ENCODE data around the gene ALKBH2. TPM values are rescaled to one million over a fixed set of nuclear protein-coding genes. Genes with fewer than 3 reads are reported as not detected.
A peak's percentile ranks its signal among the peaks of the same experiment; 100 is the strongest.
"Not testable (repeated sequence)": the region's sequence is repeated elsewhere in the genome, so short reads cannot be mapped to it uniquely, and the experiment has no call there.

The ALKBH2 gene
- total RNA-seq, 4 donors from 2014 or later = 2.1 to 26.5 (median 19.1) TPM

GRCh38 chr12:109057376-109057775 lies 35.9 kb downstream of the ALKBH2 start:
- Histone ChIP-seq H3K27me3 (no peaks in the 10 kb centered on the region), H3K4me1 (no peaks in the 10 kb centered on the region), H3K9me3 (no peaks in the 10 kb centered on the region), H3K27ac (no peak overlapping the region), H3K4me3 (no peak overlapping the region), H3K36me3 (no peaks in the 10 kb centered on the region)
- no peak for DNase-seq
- intact Hi-C loops (cut with DNase I; ENCODE audit: low total_unique reads) = no loop called here
- TF ChIP-seq POLR2A (IDR thresholded peaks at IDR 0.05) (no peak), CTCF (IDR thresholded peaks at IDR 0.05) (no peak)

GRCh38 chr12:109056891-109057290 lies 36.4 kb downstream of the ALKBH2 start:
- no peaks in the 10 kb centered on the region for H3K36me3 ChIP-seq
- no peak overlapping the region for H3K4me3 ChIP-seq

GRCh38 chr12:109054520-109054919 lies 38.8 kb downstream of the ALKBH2 start:
- no peak overlapping the region for H3K4me3 ChIP-seq

More at GRCh38 chr12:109056891-109057290, 36.4 kb downstream of the ALKBH2 start:
- DNase-seq = no peak
- H3K27me3 ChIP-seq = no peaks in the 10 kb centered on the region
- TF ChIP-seq CTCF (IDR thresholded peaks at IDR 0.05) (no peak), POLR2A (IDR thresholded peaks at IDR 0.05) (no peak)
- intact Hi-C loops (cut with DNase I; ENCODE audit: low total_unique reads) = no loop called here
- H3K4me1 ChIP-seq = no peaks in the 10 kb centered on the region
- H3K9me3 ChIP-seq = no peaks in the 10 kb centered on the region
- H3K27ac ChIP-seq = no peak overlapping the region

GRCh38 chr12:109054124-109054513 lies 39.2 kb downstream of the ALKBH2 start:
- H3K27ac ChIP-seq; H3K27me3 ChIP-seq; intact Hi-C loops (cut with DNase I; ENCODE audit: low total_unique reads); DNase-seq; H3K9me3 ChIP-seq; H3K36me3 ChIP-seq; H3K4me1 ChIP-seq; H3K4me3 ChIP-seq: not testable (repeated sequence)

More at GRCh38 chr12:109054520-109054919, 38.8 kb downstream of the ALKBH2 start:
- Histone ChIP-seq H3K4me1 (no peaks in the 10 kb centered on the region), H3K27me3 (no peaks in the 10 kb centered on the region), H3K36me3 (no peaks in the 10 kb centered on the region), H3K27ac (no peak overlapping the region), H3K9me3 (no peaks in the 10 kb centered on the region)
- intact Hi-C loops (cut with DNase I; ENCODE audit: low total_unique reads) = no loop called here
- TF ChIP-seq POLR2A (IDR thresholded peaks at IDR 0.05) (no peak), CTCF (IDR thresholded peaks at IDR 0.05) (no peak)
- no peak for DNase-seq

- H3K36me3 ChIP-seq = no peaks in the 10 kb centered on the region
- DNase-seq = no peak
- intact Hi-C loops (cut with DNase I; ENCODE audit: low total_unique reads) = no loop called here
- H3K27me3 ChIP-seq = no peaks in the 10 kb centered on the region
- no peaks in the 10 kb centered on the region for H3K4me1 ChIP-seq
- peak overlapping the region in 1 of 2 donors; percentile 79 for H3K27ac ChIP-seq
- peak overlapping the region; percentile 91 to 97 for H3K4me3 ChIP-seq
- H3K9me3 ChIP-seq = no peaks in the 10 kb centered on the region
- TF ChIP-seq CTCF (IDR thresholded peaks at IDR 0.05) (no peak), POLR2A (IDR thresholded peaks at IDR 0.05) (no peak)
Measured at GRCh38 chr12:109053382-109054123, 39.7 kb downstream of the ALKBH2 start.
